SK-N-SH (cell line): Measurements from ENCODE around the gene LCE1D.
A peak's percentile ranks its signal among the peaks of the same experiment; 100 is the strongest.

Experiments used
- CTCF ChIP-seq: fragments of 200-600 bp; sonication (generic); IDR thresholded peaks from 2 replicates; pipeline ENCODE4 v1.6.1; 2017; ENCODE audit warnings: antibody characterized with exemption, mild to moderate bottlenecking, moderate library complexity
- EP300 ChIP-seq, 2 experiments: IDR thresholded peaks; 2 replicates each; pipeline versions ENCODE4 v1.4.0 to v1.6.1; 2012; ENCODE audit warnings: borderline replicate concordance in 1 of 2, low read depth in 1 of 2, low read length in 1 of 2
- EZH2phosphoT487 ChIP-seq: fragments of 200-600 bp; sonication (generic); IDR thresholded peaks from 2 replicates; pipeline ENCODE4 v1.6.1; 2017; ENCODE audit warnings: low read depth, mixed run types, mild to moderate bottlenecking, antibody characterized with exemption, moderate library complexity, borderline replicate concordance
- JUND ChIP-seq: IDR thresholded peaks from 2 replicates; pipeline ENCODE4 v1.4.0; 2012
- PBX3 ChIP-seq: IDR thresholded peaks from 2 replicates; pipeline ENCODE4; 2012
- YY1 ChIP-seq: IDR thresholded peaks from 2 replicates; pipeline ENCODE4 v1.4.0; 2012; ENCODE audit warnings: low read depth, mild to moderate bottlenecking
- ZBTB33 ChIP-seq: IDR thresholded peaks from 2 replicates; pipeline ENCODE4 v1.4.0; 2012; ENCODE audit warnings: low read depth, borderline replicate concordance

GRCh38 chr1:152777510-152778137 is 18.9 kb upstream of the LCE1D start:
- TF ChIP-seq ZBTB33 (no peak), JUND (no peak), PBX3 (no peak), EZH2phosphoT487 (no peak), CTCF (peak; percentile 36), YY1 (no peak), EP300 (IDR thresholded peaks at IDR 0.05; ENCODE audit: borderline replicate concordance in 1 of 2, low read depth in 1 of 2, low read length in 1 of 2) (no peak)
